ENCODE results near the gene DOCK11. TPM values are rescaled to one million over a fixed set of nuclear protein-coding genes. Genes with fewer than 3 reads are reported as not detected.
A peak's percentile ranks its signal among the peaks of the same experiment; 100 is the strongest.

DOCK11 gene
- total and polyA plus RNA-seq, 2 donors (not counting 1 experiment from before 2014, with no cell fraction given), result 31.0 to 83.5 TPM

DNA sequence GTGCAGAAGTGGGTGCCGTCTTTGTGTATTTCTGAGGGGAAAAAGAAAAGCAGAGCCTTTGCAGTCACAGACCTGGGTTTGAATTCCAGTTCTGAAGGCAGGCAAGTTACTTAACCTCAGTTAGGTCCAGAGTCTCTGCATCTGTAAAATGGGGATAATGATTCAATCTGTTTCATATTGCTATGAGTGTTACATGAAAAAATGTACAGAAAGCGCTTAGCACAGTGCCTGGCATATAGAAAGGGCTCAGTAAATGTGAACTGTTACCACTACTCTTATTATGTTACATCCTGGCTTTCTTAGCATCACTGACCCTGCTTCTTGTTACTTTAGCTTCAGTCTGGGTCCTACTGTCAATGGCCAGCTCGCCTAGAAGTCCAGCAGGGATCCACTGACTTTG is 45.9 kb downstream of the DOCK11 start:
- TF ChIP-seq, protein P1, sequence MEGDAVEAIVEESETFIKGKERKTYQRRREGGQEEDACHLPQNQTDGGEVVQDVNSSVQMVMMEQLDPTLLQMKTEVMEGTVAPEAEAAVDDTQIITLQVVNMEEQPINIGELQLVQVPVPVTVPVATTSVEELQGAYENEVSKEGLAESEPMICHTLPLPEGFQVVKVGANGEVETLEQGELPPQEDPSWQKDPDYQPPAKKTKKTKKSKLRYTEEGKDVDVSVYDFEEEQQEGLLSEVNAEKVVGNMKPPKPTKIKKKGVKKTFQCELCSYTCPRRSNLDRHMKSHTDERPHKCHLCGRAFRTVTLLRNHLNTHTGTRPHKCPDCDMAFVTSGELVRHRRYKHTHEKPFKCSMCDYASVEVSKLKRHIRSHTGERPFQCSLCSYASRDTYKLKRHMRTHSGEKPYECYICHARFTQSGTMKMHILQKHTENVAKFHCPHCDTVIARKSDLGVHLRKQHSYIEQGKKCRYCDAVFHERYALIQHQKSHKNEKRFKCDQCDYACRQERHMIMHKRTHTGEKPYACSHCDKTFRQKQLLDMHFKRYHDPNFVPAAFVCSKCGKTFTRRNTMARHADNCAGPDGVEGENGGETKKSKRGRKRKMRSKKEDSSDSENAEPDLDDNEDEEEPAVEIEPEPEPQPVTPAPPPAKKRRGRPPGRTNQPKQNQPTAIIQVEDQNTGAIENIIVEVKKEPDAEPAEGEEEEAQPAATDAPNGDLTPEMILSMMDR (IDR thresholded peaks at IDR 0.05), result no peak
- no peak overlapping the region for H3K9ac ChIP-seq (ENCODE audit: low read length)
- ChIA-PET POLR2A (no interaction called here), CTCF (no interaction called here)
- no peak overlapping the region for H3K4me3 ChIP-seq (ENCODE audit: control extremely low read depth in 1 of 5, extremely low read depth in 1 of 5, insufficient read depth in 1 of 5, low read depth in 2 of 5, low read length in 4 of 5)
- peaks cover 3 to 30% of the 10 kb centered on the region in 2 experiments for H3K36me3 ChIP-seq (replicated peaks in 1 of 2; ENCODE audit: control extremely low read depth in 1 of 2, control insufficient read depth in 1 of 2, extremely low read depth in 1 of 2, insufficient read depth in 2 of 2, low read length in 1 of 2)
- H3K9me3 Mint-ChIP-seq (ENCODE audit: insufficient read depth), result no peaks in the 10 kb centered on the region
- intact Hi-C loops (cut with micrococcal nuclease), result no loop called here
- 100% methylated on average over 2 of the region's 3 CpGs for WGBS (ENCODE audit: insufficient coverage)
- H3K27me3 ChIP-seq (replicated peaks in 1 of 4; ENCODE audit: control extremely low read depth in 1 of 4, control insufficient read depth in 3 of 4, insufficient read depth in 4 of 4, low read length in 3 of 4), result no peaks in the 10 kb centered on the region
- no peaks in the 10 kb centered on the region for H3K9me3 ChIP-seq (ENCODE audit: control extremely low read depth in 1 of 3, control insufficient read depth in 2 of 3, insufficient read depth in 1 of 3, low read length in 2 of 3)
- DNase-seq, result no peak
- peaks cover 27 to 29% of the 10 kb centered on the region in 2 donors for H3K4me1 ChIP-seq (ENCODE audit: control insufficient read depth in 2 of 2, insufficient read depth in 2 of 2, low read length in 2 of 2)
- H3K4me3 Mint-ChIP-seq, result no peak overlapping the region
- H2AFZ ChIP-seq (ENCODE audit: insufficient read depth, low read depth, low read length, poor library complexity, severe bottlenecking), result no peak overlapping the region
- peaks cover 28% of the 10 kb centered on the region for H3K4me1 Mint-ChIP-seq
- ATAC-seq (ENCODE audit: low read depth), result no peak
- peak overlapping the region; percentile 37 for H3K27ac Mint-ChIP-seq
- H3K27me3 Mint-ChIP-seq, result no peaks in the 10 kb centered on the region
- H3K4me2 ChIP-seq (replicated peaks; ENCODE audit: low read depth, low read length, poor library complexity, severe bottlenecking), result no peak overlapping the region
- H3K79me2 ChIP-seq (ENCODE audit: control insufficient read depth, insufficient read depth, low read length), result peaks cover 67% of the 10 kb centered on the region
- H4K20me1 ChIP-seq (ENCODE audit: control insufficient read depth, insufficient read depth, low read length, poor library complexity, severe bottlenecking), result peaks cover 10% of the 10 kb centered on the region
- H3K27ac ChIP-seq (ENCODE audit: low read length in 2 of 2), result peak overlapping the region in 1 of 2 donors; percentile 33

DNA sequence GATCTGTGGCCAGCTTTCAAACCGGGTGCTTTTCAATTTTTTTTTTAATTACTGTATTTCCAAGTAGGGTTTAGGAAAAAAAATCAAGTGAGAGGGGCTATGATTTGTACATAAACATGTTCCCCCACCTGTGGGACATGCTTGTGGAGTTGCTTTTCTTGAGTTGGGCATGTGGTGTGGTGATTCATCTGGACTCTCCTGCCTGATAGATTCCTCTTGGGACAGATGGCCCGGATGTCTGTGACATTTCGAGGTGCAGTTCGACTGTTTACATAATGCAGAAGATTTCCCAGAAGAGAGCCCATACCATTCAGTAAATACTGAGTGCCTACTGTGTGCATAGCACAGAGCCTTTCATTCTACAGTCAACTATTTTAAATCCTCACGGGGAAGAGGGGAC is 49.9 kb downstream of the DOCK11 start:
- Mint-ChIP-seq H3K27ac (no peak overlapping the region), H3K9me3 (ENCODE audit: insufficient read depth) (no peaks in the 10 kb centered on the region)

More for the DNA sequence above, 49.9 kb downstream of the DOCK11 start:
- Histone ChIP-seq H3K4me1 (ENCODE audit: control insufficient read depth in 2 of 2, insufficient read depth in 2 of 2, low read length in 2 of 2) (no peaks in the 10 kb centered on the region), H3K9me3 (ENCODE audit: control extremely low read depth in 1 of 3, control insufficient read depth in 2 of 3, insufficient read depth in 1 of 3, low read length in 2 of 3) (no peaks in the 10 kb centered on the region), H3K9ac (ENCODE audit: low read length) (no peak overlapping the region), H3K4me3 (ENCODE audit: control extremely low read depth in 1 of 5, extremely low read depth in 1 of 5, insufficient read depth in 1 of 5, low read depth in 2 of 5, low read length in 4 of 5) (no peak overlapping the region), H3K4me2 (replicated peaks; ENCODE audit: low read depth, low read length, poor library complexity, severe bottlenecking) (no peak overlapping the region), H3K27ac (ENCODE audit: low read length in 2 of 2) (no peak overlapping the region), H4K20me1 (ENCODE audit: control insufficient read depth, insufficient read depth, low read length, poor library complexity, severe bottlenecking) (peaks cover 10% of the 10 kb centered on the region), H3K36me3 (replicated peaks in 1 of 2; ENCODE audit: control extremely low read depth in 1 of 2, control insufficient read depth in 1 of 2, extremely low read depth in 1 of 2, insufficient read depth in 2 of 2, low read length in 1 of 2) (peaks cover 5 to 67% of the 10 kb centered on the region in 2 experiments), H2AFZ (ENCODE audit: insufficient read depth, low read depth, low read length, poor library complexity, severe bottlenecking) (no peak overlapping the region), H3K27me3 (replicated peaks in 1 of 4; ENCODE audit: control extremely low read depth in 1 of 4, control insufficient read depth in 3 of 4, insufficient read depth in 4 of 4, low read length in 3 of 4) (no peaks in the 10 kb centered on the region), H3K79me2 (ENCODE audit: control insufficient read depth, insufficient read depth, low read length) (peaks cover 33% of the 10 kb centered on the region)
- ATAC-seq (ENCODE audit: low read depth), result no peak
- Mint-ChIP-seq H3K4me3 (no peak overlapping the region), H3K4me1 (peaks cover 8% of the 10 kb centered on the region), H3K27me3 (no peaks in the 10 kb centered on the region)
- ChIA-PET CTCF (no interaction called here), POLR2A (no interaction called here)
- no peak for DNase-seq
- TF ChIP-seq, protein P1 (IDR thresholded peaks at IDR 0.05), result no peak
- no peak for TF ChIP-seq EZH2 (IDR thresholded peaks at IDR 0.05; ENCODE audit: borderline replicate concordance, insufficient read depth, low read depth, low read length, poor library complexity, severe bottlenecking)
- WGBS (ENCODE audit: insufficient coverage), result 100% methylated on average over 1 of the region's 5 CpGs
- intact Hi-C loops (cut with micrococcal nuclease), result no loop called here
